ENCODE measurements around the gene TBC1D2.

- TF ChIP-seq, protein P1, sequence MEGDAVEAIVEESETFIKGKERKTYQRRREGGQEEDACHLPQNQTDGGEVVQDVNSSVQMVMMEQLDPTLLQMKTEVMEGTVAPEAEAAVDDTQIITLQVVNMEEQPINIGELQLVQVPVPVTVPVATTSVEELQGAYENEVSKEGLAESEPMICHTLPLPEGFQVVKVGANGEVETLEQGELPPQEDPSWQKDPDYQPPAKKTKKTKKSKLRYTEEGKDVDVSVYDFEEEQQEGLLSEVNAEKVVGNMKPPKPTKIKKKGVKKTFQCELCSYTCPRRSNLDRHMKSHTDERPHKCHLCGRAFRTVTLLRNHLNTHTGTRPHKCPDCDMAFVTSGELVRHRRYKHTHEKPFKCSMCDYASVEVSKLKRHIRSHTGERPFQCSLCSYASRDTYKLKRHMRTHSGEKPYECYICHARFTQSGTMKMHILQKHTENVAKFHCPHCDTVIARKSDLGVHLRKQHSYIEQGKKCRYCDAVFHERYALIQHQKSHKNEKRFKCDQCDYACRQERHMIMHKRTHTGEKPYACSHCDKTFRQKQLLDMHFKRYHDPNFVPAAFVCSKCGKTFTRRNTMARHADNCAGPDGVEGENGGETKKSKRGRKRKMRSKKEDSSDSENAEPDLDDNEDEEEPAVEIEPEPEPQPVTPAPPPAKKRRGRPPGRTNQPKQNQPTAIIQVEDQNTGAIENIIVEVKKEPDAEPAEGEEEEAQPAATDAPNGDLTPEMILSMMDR (conservative IDR thresholded peaks at IDR 0.05 in 1 of 2, IDR thresholded peaks at IDR 0.05 in 1 of 2; ENCODE audit: low read depth in 1 of 2, low read length in 2 of 2) = no peak
- TF ChIP-seq EZH2 (IDR thresholded peaks at IDR 0.05; ENCODE audit: low read length, missing control alignments) = no peak
These were observed 19.7 kb upstream of the TBC1D2 start for GRCh38 chr9:98275159-98275558.

All from fibroblast of lung (primary cell).